Cardiac fibroblast (primary cell): ENCODE measurements around the gene OR52N4.

Experiments used
- DNase-seq, 2 donors: peaks; one replicate each; pipeline versions ENCODE4 v3.0.0 to v3.0.0-alpha.2; 2010; ENCODE audit warnings: low read depth in 2 of 2
- H3K4me3 ChIP-seq, 2 donors: replicated peaks in 1 of 2; 1 replicate in 1 of 2; 2 replicates in 1 of 2; pipeline ENCODE4 v1.5.1; 2011; ENCODE audit warnings: low read depth in 2 of 2, low read length in 2 of 2, mild to moderate bottlenecking in 2 of 2, moderate library complexity in 1 of 2
- CTCF ChIP-seq: IDR thresholded peaks from one replicate; pipeline ENCODE4 v1.5.1; 2011; ENCODE audit warnings: low read depth, mild to moderate bottlenecking, low read length, inconsistent platforms

Gene OR52N4

GRCh38 chr11:5726351-5726750 is 27.7 kb upstream of the OR52N4 start:
- no peak overlapping the region for H3K4me3 ChIP-seq
- no peak for DNase-seq
- TF ChIP-seq CTCF: no peak

- no peak overlapping the region for H3K4me3 ChIP-seq
- DNase-seq: no peak
- TF ChIP-seq CTCF: no peak
These were observed 26.4 kb upstream of the OR52N4 start for GRCh38 chr11:5727691-5728090.

DNA sequence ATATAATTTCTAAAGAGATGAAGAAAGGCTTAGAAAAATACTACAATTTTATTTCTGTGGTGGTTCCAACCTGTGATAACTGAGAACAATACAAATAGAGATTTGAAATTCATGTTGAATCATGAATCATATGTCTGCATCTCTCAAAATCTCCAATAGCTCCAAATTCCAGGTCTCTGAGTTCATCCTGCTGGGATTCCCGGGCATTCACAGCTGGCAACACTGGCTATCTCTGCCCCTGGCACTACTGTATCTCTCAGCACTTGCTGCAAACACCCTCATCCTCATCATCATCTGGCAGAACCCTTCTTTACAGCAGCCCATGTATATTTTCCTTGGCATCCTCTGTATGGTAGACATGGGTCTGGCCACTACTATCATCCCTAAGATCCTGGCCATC is 17.6 kb upstream of the OR52N4 start, which contains the start of gene OR56B1:
Gene OR56B1 (plus strand): TSS at position 53 of the 400 bp plus-strand sequence. CDS start 69 bp downstream, at position 122.
- DNase-seq: peak in 1 of 2 donors; percentile 26
- no peak for TF ChIP-seq CTCF
- no peak within 1 kb of the TSS for H3K4me3 ChIP-seq

DNA sequence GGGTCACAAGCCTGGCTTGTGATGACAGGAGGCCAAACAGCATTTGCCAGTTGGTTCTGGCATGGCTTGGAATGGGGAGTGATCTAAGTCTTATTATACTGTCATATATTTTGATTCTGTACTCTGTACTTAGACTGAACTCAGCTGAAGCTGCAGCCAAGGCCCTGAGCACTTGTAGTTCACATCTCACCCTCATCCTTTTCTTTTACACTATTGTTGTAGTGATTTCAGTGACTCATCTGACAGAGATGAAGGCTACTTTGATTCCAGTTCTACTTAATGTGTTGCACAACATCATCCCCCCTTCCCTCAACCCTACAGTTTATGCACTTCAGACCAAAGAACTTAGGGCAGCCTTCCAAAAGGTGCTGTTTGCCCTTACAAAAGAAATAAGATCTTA is 17.0 kb upstream of the OR52N4 start:
- no peak overlapping the region for H3K4me3 ChIP-seq
- TF ChIP-seq CTCF: no peak
- DNase-seq: peak; percentile 46 to 76

GRCh38 chr11:5737670-5738392 is 16.2 kb upstream of the OR52N4 start:
- DNase-seq: peak in 1 of 2 donors; percentile 63
- no peak overlapping the region for H3K4me3 ChIP-seq
- no peak for TF ChIP-seq CTCF

- TF ChIP-seq CTCF: no peak
- no peak overlapping the region for H3K4me3 ChIP-seq
- DNase-seq: peak in 1 of 2 donors; percentile 10
These were observed 15.6 kb upstream of the OR52N4 start for GRCh38 chr11:5738431-5738830.

DNA sequence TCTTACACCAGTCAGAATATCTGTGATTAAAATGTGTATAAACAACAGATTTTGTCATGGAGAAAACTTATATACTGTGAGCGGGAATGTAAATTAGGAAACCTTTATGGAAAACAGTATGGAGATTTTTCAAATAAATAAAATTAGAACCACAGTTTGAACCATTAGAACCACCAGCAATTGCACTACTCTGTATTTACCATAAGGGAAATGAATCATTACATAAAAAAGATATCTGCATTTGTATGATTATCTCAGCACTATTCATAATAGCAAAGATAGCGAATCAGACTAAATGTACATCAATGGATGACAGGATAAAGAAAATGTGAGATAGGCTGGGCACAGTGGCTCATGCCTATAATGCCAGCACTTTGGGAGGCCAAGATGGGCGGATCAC is 7.4 kb upstream of the OR52N4 start:
- no peak for DNase-seq
- no peak for TF ChIP-seq CTCF
- no peak overlapping the region for H3K4me3 ChIP-seq
